GM23338 (cell line): ENCODE measurements around the gene IGFBP6. TPM values are rescaled to one million over a fixed set of nuclear protein-coding genes. Genes with fewer than 3 reads are reported as not detected.

Source experiments
- ATAC-seq: fragments of 200-7000 bp; cut with Tn5 transposase; 3 replicates; pipeline ENCODE4 v1.9.1; 2020
- DNase-seq: peaks from one replicate; pipeline ENCODE4 v3.0.0-alpha.2; 2015; ENCODE audit warnings: low spot score
- H2AFZ ChIP-seq: fragments of 200-600 bp; sonication (generic); 2 replicates; pipeline ENCODE4 v1.8.0; 2016; ENCODE audit warnings: antibody characterized with exemption, mild to moderate bottlenecking, moderate library complexity
- H3F3A ChIP-seq: fragments of 200-600 bp; sonication (generic); replicated peaks from 2 replicates; pipeline ENCODE4 v1.8.0; 2017; ENCODE audit warnings: antibody characterized with exemption, mixed run types, low read depth
- H3K27ac ChIP-seq: fragments of 200-600 bp; sonication (generic); 2 replicates; pipeline ENCODE4 v1.6.1; 2016; ENCODE audit warnings: low read depth
- H3K27me3 ChIP-seq: fragments of 200-600 bp; sonication (generic); 2 replicates; pipeline ENCODE4 v1.8.0; 2016; ENCODE audit warnings: mild to moderate bottlenecking, mixed run types, moderate library complexity; ENCODE audit not compliant: insufficient read depth
- H3K36me3 ChIP-seq: fragments of 200-600 bp; sonication (generic); 2 replicates; pipeline ENCODE4 v1.8.0; 2016; ENCODE audit warnings: mild to moderate bottlenecking; ENCODE audit not compliant: insufficient read depth
- H3K4me1 ChIP-seq: fragments of 200-600 bp; sonication (generic); 2 replicates; pipeline ENCODE4 v1.8.0; 2016; ENCODE audit warnings: mild to moderate bottlenecking, moderate library complexity; ENCODE audit not compliant: insufficient read depth
- H3K4me2 ChIP-seq: fragments of 200-600 bp; sonication (generic); 2 replicates; pipeline ENCODE4 v1.7.1; 2017; ENCODE audit warnings: mixed run types
- H3K4me3 ChIP-seq: fragments of 200-600 bp; sonication (generic); 2 replicates; pipeline ENCODE4 v1.6.1; 2016; ENCODE audit warnings: mixed run types
- H3K79me2 ChIP-seq: fragments of 200-600 bp; sonication (generic); replicated peaks from 2 replicates; pipeline ENCODE4 v1.8.0; 2017; ENCODE audit warnings: mild to moderate bottlenecking; ENCODE audit not compliant: insufficient read depth
- H3K9me2 ChIP-seq: fragments of 200-600 bp; sonication (generic); 2 replicates; pipeline ENCODE4 v1.8.0; 2017; ENCODE audit not compliant: insufficient read depth
- H4K20me1 ChIP-seq: fragments of 200-600 bp; sonication (generic); replicated peaks from 2 replicates; pipeline ENCODE4 v1.8.0; 2017; ENCODE audit warnings: mild to moderate bottlenecking; ENCODE audit not compliant: insufficient read depth
- H3K27ac Mint-ChIP-seq: 2 replicates; pipeline ENCODE4 v1.8.0; 2020; ENCODE audit warnings: inconsistent platforms, mild to moderate bottlenecking, moderate library complexity, mixed read lengths
- H3K27me3 Mint-ChIP-seq: 3 replicates; pipeline ENCODE4 v1.8.0; 2022; ENCODE audit warnings: low read depth, mild to moderate bottlenecking, moderate library complexity, mixed read lengths, inconsistent platforms; ENCODE audit not compliant: insufficient read depth, poor library complexity
- H3K36me3 Mint-ChIP-seq: 3 replicates; pipeline ENCODE4 v1.8.0; 2021; ENCODE audit warnings: low read depth, mild to moderate bottlenecking, inconsistent platforms, moderate library complexity, mixed read lengths
- H3K4me1 Mint-ChIP-seq: 3 replicates; pipeline ENCODE4 v1.8.0; 2020; ENCODE audit warnings: mild to moderate bottlenecking, inconsistent platforms, mixed read lengths
- H3K4me3 Mint-ChIP-seq: 3 replicates; pipeline ENCODE4 v1.8.0; 2021; ENCODE audit warnings: moderate library complexity, mild to moderate bottlenecking, inconsistent platforms, mixed read lengths
- H3K9me3 Mint-ChIP-seq: 3 replicates; pipeline ENCODE4 v1.8.0; 2020; ENCODE audit warnings: moderate library complexity, mild to moderate bottlenecking, inconsistent platforms, mixed read lengths
- CREB1 ChIP-seq: fragments of 250-450 bp; sonication (Bioruptor Pico); IDR thresholded peaks from 2 replicates; pipeline ENCODE4 v1.5.0; 2020; ENCODE audit warnings: low read depth, mild to moderate bottlenecking, moderate library complexity
- EZH2 ChIP-seq: fragments of 200-600 bp; sonication (generic); IDR thresholded peaks from one replicate; pipeline ENCODE4 v1.8.0; 2017; ENCODE audit warnings: antibody characterized with exemption, mild to moderate bottlenecking, low read depth; ENCODE audit not compliant: unreplicated experiment
- EZH2phosphoT487 ChIP-seq: fragments of 200-600 bp; sonication (generic); IDR thresholded peaks from one replicate; pipeline ENCODE4 v1.8.1; 2018; ENCODE audit warnings: antibody characterized with exemption; ENCODE audit not compliant: unreplicated experiment
- JUNB ChIP-seq: IDR thresholded peaks from one replicate; pipeline ENCODE4 v1.6.1; 2016; ENCODE audit warnings: antibody characterized with exemption; ENCODE audit not compliant: unreplicated experiment
- NANOG ChIP-seq: IDR thresholded peaks from 2 replicates; pipeline ENCODE4 v1.6.1; 2016; ENCODE audit warnings: antibody characterized with exemption, borderline replicate concordance
- POLR2AphosphoS5 ChIP-seq: IDR thresholded peaks from 2 replicates; pipeline ENCODE4 v1.6.1; 2016; ENCODE audit warnings: antibody characterized with exemption, low read depth
- STAT1 ChIP-seq: IDR thresholded peaks from one replicate; pipeline ENCODE4 v1.6.1; 2016; ENCODE audit warnings: antibody characterized with exemption; ENCODE audit not compliant: unreplicated experiment
- ZNF114 ChIP-seq: fragments of 250-450 bp; sonication (Bioruptor Pico); IDR thresholded peaks from 2 replicates; pipeline ENCODE4 v1.5.0; 2020; ENCODE audit warnings: mild to moderate bottlenecking, moderate library complexity
- ZNF331 ChIP-seq: fragments of 250-450 bp; sonication (Bioruptor Pico); IDR thresholded peaks from 2 replicates; pipeline ENCODE4 v1.5.0; 2020; ENCODE audit warnings: low read depth, mild to moderate bottlenecking, moderate library complexity
- polyA plus RNA-seq: library from polyadenylated mRNA; unstranded; fragments of >200 nt; fragmentation: Nextera tagmentation; extraction: Ambion mirVana; gene quantifications from 2 replicates; pipeline ENCODE4 v1.2.1, GENCODE V29; 2016
- total RNA-seq: library from RNA; depleted of rRNA; stranded (reverse); fragments of >200 nt; shearing (Covaris generic); gene quantifications from 2 replicates; pipeline ENCODE4 v1.2.3, GENCODE V29; 2014
- TF ChIP-seq, protein P1 (sequence below), 2 experiments: fragments of 200-600 bp in 1 of 2; sonication (generic) in 1 of 2; conservative IDR thresholded peaks; 2 replicates each; pipeline versions ENCODE4 v1.5.1 to v1.6.1; 2016 to 2017; ENCODE audit warnings: antibody characterized with exemption in 2 of 2, low read depth in 2 of 2, mild to moderate bottlenecking in 2 of 2, moderate library complexity in 1 of 2
- TF ChIP-seq, protein P2 (sequence below): fragments of 250-450 bp; sonication (Bioruptor Pico); IDR thresholded peaks from 2 replicates; pipeline ENCODE4 v1.5.0; 2020; ENCODE audit warnings: mild to moderate bottlenecking, moderate library complexity
- TF ChIP-seq, protein P3 (sequence below): IDR thresholded peaks from one replicate; pipeline ENCODE4 v1.6.1; 2018; ENCODE audit warnings: antibody characterized with exemption; ENCODE audit not compliant: unreplicated experiment
- TF ChIP-seq, protein P4 (sequence below): IDR thresholded peaks from 2 replicates; pipeline ENCODE4 v1.6.1; 2016; ENCODE audit warnings: antibody characterized with exemption

Gene IGFBP6
- total and polyA plus RNA-seq, 2 experiments from 2014 or later, result 14.7 to 16.6 TPM

DNA sequence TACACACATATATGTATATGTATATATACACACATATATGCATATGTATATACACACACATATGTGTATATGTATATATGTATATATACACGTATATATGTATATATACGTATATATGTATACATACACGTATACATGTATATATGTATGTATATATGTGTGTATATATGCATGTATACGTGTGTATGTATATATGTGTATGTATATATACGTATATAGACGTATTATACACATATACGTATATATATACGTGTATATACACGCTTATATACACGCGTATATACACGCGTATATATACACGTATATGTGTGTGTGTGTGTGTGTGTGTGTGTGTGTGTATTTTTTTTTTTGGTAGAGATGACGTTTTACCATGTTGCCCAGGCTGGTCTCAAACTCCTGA lies 50.2 kb downstream of the IGFBP6 start:
- Histone ChIP-seq H3K79me2 (no peaks in the 10 kb centered on the region), H3F3A (peaks cover 17% of the 10 kb centered on the region), H3K4me3 (no peak overlapping the region), H2AFZ (no peak overlapping the region), H3K36me3 (no peaks in the 10 kb centered on the region), H3K27me3 (no peaks in the 10 kb centered on the region), H3K9me2 (no peaks in the 10 kb centered on the region), H3K27ac (no peak overlapping the region), H3K4me1 (0 out of 2 replicates have a peak, but pooled peaks cover 2% of the 10 kb centered on the region), H3K4me2 (no peak overlapping the region), H4K20me1 (no peaks in the 10 kb centered on the region)
- H3K36me3 Mint-ChIP-seq, result no peaks in the 10 kb centered on the region
- H3K9me3 Mint-ChIP-seq, result peaks cover 3% of the 10 kb centered on the region; the same call in 1 of the 3 replicates
- no peak overlapping the region for H3K4me3 Mint-ChIP-seq
- no peak overlapping the region for H3K27ac Mint-ChIP-seq
- TF ChIP-seq EZH2 (no peak), ZNF331 (CRISPR knock-in tag) (no peak), NANOG (no peak), STAT1 (no peak), ZNF114 (CRISPR knock-in tag) (no peak), JUNB (no peak), CREB1 (no peak), POLR2AphosphoS5 (no peak), EZH2phosphoT487 (no peak)
- TF ChIP-seq, protein P1, sequence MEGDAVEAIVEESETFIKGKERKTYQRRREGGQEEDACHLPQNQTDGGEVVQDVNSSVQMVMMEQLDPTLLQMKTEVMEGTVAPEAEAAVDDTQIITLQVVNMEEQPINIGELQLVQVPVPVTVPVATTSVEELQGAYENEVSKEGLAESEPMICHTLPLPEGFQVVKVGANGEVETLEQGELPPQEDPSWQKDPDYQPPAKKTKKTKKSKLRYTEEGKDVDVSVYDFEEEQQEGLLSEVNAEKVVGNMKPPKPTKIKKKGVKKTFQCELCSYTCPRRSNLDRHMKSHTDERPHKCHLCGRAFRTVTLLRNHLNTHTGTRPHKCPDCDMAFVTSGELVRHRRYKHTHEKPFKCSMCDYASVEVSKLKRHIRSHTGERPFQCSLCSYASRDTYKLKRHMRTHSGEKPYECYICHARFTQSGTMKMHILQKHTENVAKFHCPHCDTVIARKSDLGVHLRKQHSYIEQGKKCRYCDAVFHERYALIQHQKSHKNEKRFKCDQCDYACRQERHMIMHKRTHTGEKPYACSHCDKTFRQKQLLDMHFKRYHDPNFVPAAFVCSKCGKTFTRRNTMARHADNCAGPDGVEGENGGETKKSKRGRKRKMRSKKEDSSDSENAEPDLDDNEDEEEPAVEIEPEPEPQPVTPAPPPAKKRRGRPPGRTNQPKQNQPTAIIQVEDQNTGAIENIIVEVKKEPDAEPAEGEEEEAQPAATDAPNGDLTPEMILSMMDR (conservative IDR thresholded peaks at IDR 0.05; ENCODE audit: low read depth in 2 of 2), result no peak
- TF ChIP-seq, protein P2, sequence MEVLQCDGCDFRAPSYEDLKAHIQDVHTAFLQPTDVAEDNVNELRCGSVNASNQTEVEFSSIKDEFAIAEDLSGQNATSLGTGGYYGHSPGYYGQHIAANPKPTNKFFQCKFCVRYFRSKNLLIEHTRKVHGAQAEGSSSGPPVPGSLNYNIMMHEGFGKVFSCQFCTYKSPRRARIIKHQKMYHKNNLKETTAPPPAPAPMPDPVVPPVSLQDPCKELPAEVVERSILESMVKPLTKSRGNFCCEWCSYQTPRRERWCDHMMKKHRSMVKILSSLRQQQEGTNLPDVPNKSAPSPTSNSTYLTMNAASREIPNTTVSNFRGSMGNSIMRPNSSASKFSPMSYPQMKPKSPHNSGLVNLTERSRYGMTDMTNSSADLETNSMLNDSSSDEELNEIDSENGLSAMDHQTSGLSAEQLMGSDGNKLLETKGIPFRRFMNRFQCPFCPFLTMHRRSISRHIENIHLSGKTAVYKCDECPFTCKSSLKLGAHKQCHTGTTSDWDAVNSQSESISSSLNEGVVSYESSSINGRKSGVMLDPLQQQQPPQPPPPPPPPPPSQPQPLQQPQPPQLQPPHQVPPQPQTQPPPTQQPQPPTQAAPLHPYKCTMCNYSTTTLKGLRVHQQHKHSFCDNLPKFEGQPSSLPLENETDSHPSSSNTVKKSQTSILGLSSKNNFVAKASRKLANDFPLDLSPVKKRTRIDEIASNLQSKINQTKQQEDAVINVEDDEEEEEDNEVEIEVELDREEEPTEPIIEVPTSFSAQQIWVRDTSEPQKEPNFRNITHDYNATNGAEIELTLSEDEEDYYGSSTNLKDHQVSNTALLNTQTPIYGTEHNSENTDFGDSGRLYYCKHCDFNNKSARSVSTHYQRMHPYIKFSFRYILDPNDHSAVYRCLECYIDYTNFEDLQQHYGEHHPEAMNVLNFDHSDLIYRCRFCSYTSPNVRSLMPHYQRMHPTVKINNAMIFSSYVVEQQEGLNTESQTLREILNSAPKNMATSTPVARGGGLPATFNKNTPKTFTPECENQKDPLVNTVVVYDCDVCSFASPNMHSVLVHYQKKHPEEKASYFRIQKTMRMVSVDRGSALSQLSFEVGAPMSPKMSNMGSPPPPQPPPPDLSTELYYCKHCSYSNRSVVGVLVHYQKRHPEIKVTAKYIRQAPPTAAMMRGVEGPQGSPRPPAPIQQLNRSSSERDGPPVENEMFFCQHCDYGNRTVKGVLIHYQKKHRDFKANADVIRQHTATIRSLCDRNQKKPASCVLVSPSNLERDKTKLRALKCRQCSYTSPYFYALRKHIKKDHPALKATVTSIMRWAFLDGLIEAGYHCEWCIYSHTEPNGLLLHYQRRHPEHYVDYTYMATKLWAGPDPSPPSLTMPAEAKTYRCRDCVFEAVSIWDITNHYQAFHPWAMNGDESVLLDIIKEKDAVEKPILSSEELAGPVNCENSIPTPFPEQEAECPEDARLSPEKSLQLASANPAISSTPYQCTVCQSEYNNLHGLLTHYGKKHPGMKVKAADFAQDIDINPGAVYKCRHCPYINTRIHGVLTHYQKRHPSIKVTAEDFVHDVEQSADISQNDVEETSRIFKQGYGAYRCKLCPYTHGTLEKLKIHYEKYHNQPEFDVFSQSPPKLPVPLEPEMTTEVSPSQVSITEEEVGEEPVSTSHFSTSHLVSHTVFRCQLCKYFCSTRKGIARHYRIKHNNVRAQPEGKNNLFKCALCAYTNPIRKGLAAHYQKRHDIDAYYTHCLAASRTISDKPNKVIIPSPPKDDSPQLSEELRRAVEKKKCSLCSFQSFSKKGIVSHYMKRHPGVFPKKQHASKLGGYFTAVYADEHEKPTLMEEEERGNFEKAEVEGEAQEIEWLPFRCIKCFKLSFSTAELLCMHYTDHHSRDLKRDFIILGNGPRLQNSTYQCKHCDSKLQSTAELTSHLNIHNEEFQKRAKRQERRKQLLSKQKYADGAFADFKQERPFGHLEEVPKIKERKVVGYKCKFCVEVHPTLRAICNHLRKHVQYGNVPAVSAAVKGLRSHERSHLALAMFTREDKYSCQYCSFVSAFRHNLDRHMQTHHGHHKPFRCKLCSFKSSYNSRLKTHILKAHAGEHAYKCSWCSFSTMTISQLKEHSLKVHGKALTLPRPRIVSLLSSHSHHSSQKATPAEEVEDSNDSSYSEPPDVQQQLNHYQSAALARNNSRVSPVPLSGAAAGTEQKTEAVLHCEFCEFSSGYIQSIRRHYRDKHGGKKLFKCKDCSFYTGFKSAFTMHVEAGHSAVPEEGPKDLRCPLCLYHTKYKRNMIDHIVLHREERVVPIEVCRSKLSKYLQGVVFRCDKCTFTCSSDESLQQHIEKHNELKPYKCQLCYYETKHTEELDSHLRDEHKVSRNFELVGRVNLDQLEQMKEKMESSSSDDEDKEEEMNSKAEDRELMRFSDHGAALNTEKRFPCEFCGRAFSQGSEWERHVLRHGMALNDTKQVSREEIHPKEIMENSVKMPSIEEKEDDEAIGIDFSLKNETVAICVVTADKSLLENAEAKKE (CRISPR knock-in tag), result no peak
- TF ChIP-seq, protein P3, sequence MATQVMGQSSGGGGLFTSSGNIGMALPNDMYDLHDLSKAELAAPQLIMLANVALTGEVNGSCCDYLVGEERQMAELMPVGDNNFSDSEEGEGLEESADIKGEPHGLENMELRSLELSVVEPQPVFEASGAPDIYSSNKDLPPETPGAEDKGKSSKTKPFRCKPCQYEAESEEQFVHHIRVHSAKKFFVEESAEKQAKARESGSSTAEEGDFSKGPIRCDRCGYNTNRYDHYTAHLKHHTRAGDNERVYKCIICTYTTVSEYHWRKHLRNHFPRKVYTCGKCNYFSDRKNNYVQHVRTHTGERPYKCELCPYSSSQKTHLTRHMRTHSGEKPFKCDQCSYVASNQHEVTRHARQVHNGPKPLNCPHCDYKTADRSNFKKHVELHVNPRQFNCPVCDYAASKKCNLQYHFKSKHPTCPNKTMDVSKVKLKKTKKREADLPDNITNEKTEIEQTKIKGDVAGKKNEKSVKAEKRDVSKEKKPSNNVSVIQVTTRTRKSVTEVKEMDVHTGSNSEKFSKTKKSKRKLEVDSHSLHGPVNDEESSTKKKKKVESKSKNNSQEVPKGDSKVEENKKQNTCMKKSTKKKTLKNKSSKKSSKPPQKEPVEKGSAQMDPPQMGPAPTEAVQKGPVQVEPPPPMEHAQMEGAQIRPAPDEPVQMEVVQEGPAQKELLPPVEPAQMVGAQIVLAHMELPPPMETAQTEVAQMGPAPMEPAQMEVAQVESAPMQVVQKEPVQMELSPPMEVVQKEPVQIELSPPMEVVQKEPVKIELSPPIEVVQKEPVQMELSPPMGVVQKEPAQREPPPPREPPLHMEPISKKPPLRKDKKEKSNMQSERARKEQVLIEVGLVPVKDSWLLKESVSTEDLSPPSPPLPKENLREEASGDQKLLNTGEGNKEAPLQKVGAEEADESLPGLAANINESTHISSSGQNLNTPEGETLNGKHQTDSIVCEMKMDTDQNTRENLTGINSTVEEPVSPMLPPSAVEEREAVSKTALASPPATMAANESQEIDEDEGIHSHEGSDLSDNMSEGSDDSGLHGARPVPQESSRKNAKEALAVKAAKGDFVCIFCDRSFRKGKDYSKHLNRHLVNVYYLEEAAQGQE, result no peak
- TF ChIP-seq, protein P4, sequence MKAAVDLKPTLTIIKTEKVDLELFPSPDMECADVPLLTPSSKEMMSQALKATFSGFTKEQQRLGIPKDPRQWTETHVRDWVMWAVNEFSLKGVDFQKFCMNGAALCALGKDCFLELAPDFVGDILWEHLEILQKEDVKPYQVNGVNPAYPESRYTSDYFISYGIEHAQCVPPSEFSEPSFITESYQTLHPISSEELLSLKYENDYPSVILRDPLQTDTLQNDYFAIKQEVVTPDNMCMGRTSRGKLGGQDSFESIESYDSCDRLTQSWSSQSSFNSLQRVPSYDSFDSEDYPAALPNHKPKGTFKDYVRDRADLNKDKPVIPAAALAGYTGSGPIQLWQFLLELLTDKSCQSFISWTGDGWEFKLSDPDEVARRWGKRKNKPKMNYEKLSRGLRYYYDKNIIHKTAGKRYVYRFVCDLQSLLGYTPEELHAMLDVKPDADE, result no peak
- DNase-seq, result no peak
- no peaks in the 10 kb centered on the region for H3K27me3 Mint-ChIP-seq
- no peak for ATAC-seq
- peaks cover 3% of the 10 kb centered on the region; the same call in 2 of the 3 replicates for H3K4me1 Mint-ChIP-seq
